HepG2 (cell line): Measurements from ENCODE around the gene RGS10. TPM values are rescaled to one million over a fixed set of nuclear protein-coding genes. Genes with fewer than 3 reads are reported as not detected.

ENCODE experiments used
- ELF4 ChIP-seq: sonication (generic); formaldehyde crosslinking; IDR thresholded peaks from 2 replicates; pipeline ENCODE4 v1.5.0; 2020; ENCODE audit warnings: missing genetic modification reagents, mild to moderate bottlenecking, moderate library complexity, borderline replicate concordance
- FOSL2 ChIP-seq: sonication (generic); formaldehyde crosslinking; IDR thresholded peaks from 2 replicates; pipeline ENCODE4 v1.4.0; 2020; ENCODE audit warnings: missing genetic modification reagents
- FOXP4 ChIP-seq: sonication (generic); formaldehyde crosslinking; IDR thresholded peaks from 2 replicates; pipeline ENCODE4 v1.4.0; 2020; ENCODE audit warnings: missing genetic modification reagents
- HIC2 ChIP-seq: sonication (generic); formaldehyde crosslinking; IDR thresholded peaks from 2 replicates; pipeline ENCODE4 v1.9.0; 2022; ENCODE audit warnings: low read depth, missing genetic modification reagents
- HMGXB4 ChIP-seq, 2 experiments: sonication (generic) in 1 of 2; formaldehyde crosslinking in 1 of 2; IDR thresholded peaks; 2 replicates each; pipeline versions ENCODE4 v1.4.0 to v1.6.1; 2018 to 2020; ENCODE audit warnings: missing genetic modification reagents in 2 of 2, borderline replicate concordance in 1 of 2, low read depth in 1 of 2, mild to moderate bottlenecking in 1 of 2, missing biosample characterization in 1 of 2
- LBX2 ChIP-seq: sonication (generic); formaldehyde crosslinking; IDR thresholded peaks from 2 replicates; pipeline ENCODE4 v1.5.0; 2020; ENCODE audit warnings: missing genetic modification reagents, mild to moderate bottlenecking, borderline replicate concordance
- MED1 ChIP-seq: sonication (generic); formaldehyde crosslinking; IDR thresholded peaks from 2 replicates; pipeline ENCODE4 v1.4.0; 2020; ENCODE audit warnings: missing genetic modification reagents
- PATZ1 ChIP-seq: sonication (generic); formaldehyde crosslinking; IDR thresholded peaks from 2 replicates; pipeline ENCODE4 v1.4.0; 2020; ENCODE audit warnings: missing genetic modification reagents
- PITX1 ChIP-seq: sonication (generic); formaldehyde crosslinking; IDR thresholded peaks from 2 replicates; pipeline ENCODE4 v1.5.1; 2020; ENCODE audit warnings: mild to moderate bottlenecking, missing genetic modification reagents
- RORA ChIP-seq: sonication (generic); formaldehyde crosslinking; IDR thresholded peaks from 2 replicates; pipeline ENCODE4 v1.5.0; 2020; ENCODE audit warnings: mild to moderate bottlenecking, missing genetic modification reagents, moderate library complexity
- SKIL ChIP-seq: sonication (generic); formaldehyde crosslinking; IDR thresholded peaks from 2 replicates; pipeline ENCODE4 v1.8.0; 2022; ENCODE audit warnings: missing genetic modification reagents, mild to moderate bottlenecking, moderate library complexity, borderline replicate concordance
- ZNF513 ChIP-seq: sonication (generic); formaldehyde crosslinking; conservative IDR thresholded peaks from 2 replicates; pipeline ENCODE4 v1.5.0; 2020; ENCODE audit warnings: missing genetic modification reagents
- ZNF883 ChIP-seq: sonication (generic); formaldehyde crosslinking; IDR thresholded peaks from 2 replicates; pipeline ENCODE4 v1.5.1; 2020; ENCODE audit warnings: mild to moderate bottlenecking, missing genetic modification reagents; ENCODE audit errors: not compliant biosample characterization
- polyA plus RNA-seq, 8 experiments: library from polyadenylated mRNA; depleted of rRNA in 3 of 8; stranded (reverse) in 7 of 8; unstranded in 1 of 8; fragments of >200 nt; fragmentation: Illumina TruSeq in 4 of 8; extraction: Trizol in 4 of 8; gene quantifications; 2 replicates each; pipeline versions ENCODE4 v1.2.1 to v1.2.3, GENCODE V29; 2011 to 2016; ENCODE audit warnings: low read depth in 4 of 8, missing spikeins in 1 of 8, mixed read lengths in 1 of 8; ENCODE audit not compliant: insufficient read depth in 1 of 8
- total RNA-seq, 5 experiments: library from RNA; depleted of rRNA; stranded (reverse); fragments of >200 nt; fragmentation: Illumina TruSeq; extraction: Trizol; gene quantifications; 2 replicates each; pipeline ENCODE4 v1.2.3, GENCODE V29; 2016; ENCODE audit warnings: low read depth in 1 of 5

Gene RGS10
- total and polyA plus RNA-seq, 2 of the 13 experiments (the other 11 are each of a cell fraction or from before 2014, with no cell fraction given) = 1.7 to 5.1 TPM

- no peak for TF ChIP-seq ZNF513 (CRISPR knock-in tag)
- no peak for TF ChIP-seq ZNF883 (CRISPR knock-in tag)
- TF ChIP-seq SKIL (CRISPR knock-in tag) = peak; percentile 84
- TF ChIP-seq ELF4 (CRISPR knock-in tag) = no peak
- TF ChIP-seq FOSL2 (CRISPR knock-in tag) = peak; percentile 44
- TF ChIP-seq HIC2 (CRISPR knock-in tag) = peak; percentile 91
- peak in 1 of 2 experiments; percentile 26; a peak in 1 of 4 replicates for TF ChIP-seq HMGXB4 (CRISPR knock-in tag; IDR thresholded peaks at IDR 0.05; ENCODE audit: borderline replicate concordance in 1 of 2, low read depth in 1 of 2)
- TF ChIP-seq LBX2 (CRISPR knock-in tag) = no peak
- TF ChIP-seq RORA (CRISPR knock-in tag) = no peak
- peak; percentile 80 for TF ChIP-seq FOXP4 (CRISPR knock-in tag)
- peak; percentile 84; the same call in 1 of the 2 replicates for TF ChIP-seq PITX1 (CRISPR knock-in tag)
- TF ChIP-seq MED1 (CRISPR knock-in tag) = peak; percentile 90
- peak; percentile 61; the same call in 1 of the 2 replicates for TF ChIP-seq PATZ1 (CRISPR knock-in tag)
These were observed 43.4 kb downstream of the RGS10 start (continued) for GRCh38 chr10:119498889-119499676.
